Gastrocnemius medialis (tissue), 4 donors: ENCODE data around the gene TUB. TPM values are rescaled to one million over a fixed set of nuclear protein-coding genes. Genes with fewer than 3 reads are reported as not detected.

Experiments used
- ATAC-seq, 2 donors: fragments of 150-250 bp; one replicate each; pipeline ENCODE4 v1.9.1; 2016
- DNase-seq, 2 donors: peaks; one replicate each; pipeline ENCODE4 v3.0.0-alpha.2; 2019
- H3K27ac ChIP-seq, 4 donors: fragments of 200-600 bp; sonication (generic); 1 replicate in 1 of 4; 2 replicates in 3 of 4; pipeline ENCODE4 v1.5.1; 2016 to 2018; ENCODE audit warnings: mild to moderate bottlenecking in 2 of 4, moderate library complexity in 1 of 4
- H3K27me3 ChIP-seq, 3 donors: fragments of 200-600 bp; sonication (generic) in 2 of 3; 1 replicate in 1 of 3; 2 replicates in 2 of 3; pipeline versions ENCODE4 v1.5.1 to v1.6.0; 2016 to 2019; ENCODE audit warnings: mild to moderate bottlenecking in 1 of 3, moderate library complexity in 1 of 3
- H3K36me3 ChIP-seq, 2 donors: fragments of 200-600 bp; sonication (generic) in 1 of 2; one replicate each; pipeline ENCODE4 v1.5.1; 2017 to 2018
- H3K4me1 ChIP-seq, 2 donors: fragments of 200-600 bp; sonication (generic) in 1 of 2; one replicate each; pipeline ENCODE4 v1.5.1; 2016 to 2017; ENCODE audit warnings: mild to moderate bottlenecking in 2 of 2
- H3K4me3 ChIP-seq, 4 donors: fragments of 200-600 bp; sonication (generic) in 3 of 4; 1 replicate in 1 of 4; 2 replicates in 3 of 4; pipeline ENCODE4 v1.5.1; 2016 to 2019; ENCODE audit warnings: mild to moderate bottlenecking in 2 of 4
- H3K9me3 ChIP-seq, 3 donors: fragments of 200-600 bp; sonication (generic) in 2 of 3; 1 replicate in 1 of 3; 2 replicates in 2 of 3; pipeline ENCODE4 v1.5.1; 2016 to 2019
- CTCF ChIP-seq, 5 experiments: fragments of 450-650 bp in 3 of 5; fragments of 200-600 bp in 2 of 5; sonication (generic) in 2 of 5; IDR thresholded peaks in 4 of 5; conservative IDR thresholded peaks in 1 of 5; 1 replicate in 4 of 5; 2 replicates in 1 of 5; pipeline ENCODE4 v1.5.1; 2016 to 2019; ENCODE audit warnings: antibody characterized with exemption in 5 of 5, mild to moderate bottlenecking in 3 of 5, moderate library complexity in 3 of 5
- POLR2A ChIP-seq, 2 donors: fragments of 450-650 bp; IDR thresholded peaks; one replicate each; pipeline ENCODE4 v1.6.1; 2017; ENCODE audit warnings: antibody characterized with exemption in 2 of 2, mild to moderate bottlenecking in 2 of 2, moderate library complexity in 2 of 2
- in situ Hi-C, 4 donors: fragments of 200-750 bp; cut with MboI; loops; one replicate each; pipeline versions ENCODE4 v1.15.0 to v1.8.0; 2017; ENCODE audit warnings: low sequenced_read_pairs in 4 of 4
- intact Hi-C: fragments of 100-400 bp; cut with DNase I; formaldehyde crosslinking; loops from one replicate; pipeline ENCODE4 v1.15.1; 2023; ENCODE audit warnings: low total_unique reads
- total RNA-seq, 4 donors: library from RNA; depleted of rRNA; stranded (reverse); fragments of >200 nt; gene quantifications; one replicate each; pipeline versions ENCODE4 v1.1.0 to v1.2.3, GENCODE V29; 2016

Gene TUB
- total RNA-seq, 4 donors from 2014 or later, result 0.71 to 1.2 (median 1.1) TPM

- TF ChIP-seq CTCF (IDR thresholded peaks at IDR 0.05 in 4 of 5, conservative IDR thresholded peaks at IDR 0.05 in 1 of 5) (no peak), POLR2A (IDR thresholded peaks at IDR 0.05) (no peak)
- no peaks in the 10 kb centered on the region for H3K9me3 ChIP-seq
- ATAC-seq (no peak), DNase-seq (no peak)
- no peaks in the 10 kb centered on the region for H3K36me3 ChIP-seq
- intact Hi-C loops, result loop anchor here (2.0 to 10.0 kb wide), 2 partner anchors 92 to 204 kb away; no protein-coding TSS in a partner anchor
- in situ Hi-C loops, result loop anchor here in 3 of 4 donors (5.0 to 10.0 kb wide), 3 partner anchors 61 to 94 kb away; no protein-coding TSS in a partner anchor
- H3K4me3 ChIP-seq, result no peak overlapping the region
- H3K4me1 ChIP-seq, result no peaks in the 10 kb centered on the region
- H3K27me3 ChIP-seq, result no peaks in the 10 kb centered on the region
- H3K27ac ChIP-seq, result no peak overlapping the region
Observed at GRCh38 chr11:8098361-8098760, 17.4 kb downstream of the TUB start.

GRCh38 chr11:8098879-8099278, 17.9 kb downstream of the TUB start:
- Histone ChIP-seq H3K36me3 (no peaks in the 10 kb centered on the region), H3K9me3 (no peaks in the 10 kb centered on the region), H3K27ac (no peak overlapping the region), H3K4me1 (no peaks in the 10 kb centered on the region), H3K4me3 (no peak overlapping the region), H3K27me3 (no peaks in the 10 kb centered on the region)
- ATAC-seq, result no peak
- TF ChIP-seq CTCF (IDR thresholded peaks at IDR 0.05 in 4 of 5, conservative IDR thresholded peaks at IDR 0.05 in 1 of 5) (no peak), POLR2A (IDR thresholded peaks at IDR 0.05) (no peak)
- intact Hi-C loops (loop anchor here (1.0 to 10.0 kb wide), 3 partner anchors 66 to 204 kb away; no protein-coding TSS in a partner anchor), in situ Hi-C loops (loop anchor here in 3 of 4 donors (5.0 to 10.0 kb wide), 3 partner anchors 62 to 94 kb away; no protein-coding TSS in a partner anchor)
- no peak for DNase-seq

- no peaks in the 10 kb centered on the region for H3K36me3 ChIP-seq
- in situ Hi-C loops, result loop anchor here in 3 of 4 donors (5.0 to 10.0 kb wide), 3 partner anchors 62 to 95 kb away; no protein-coding TSS in a partner anchor
Observed at GRCh38 chr11:8099291-8099899, 18.4 kb downstream of the TUB start.

GRCh38 chr11:8100158-8100557, 19.1 kb downstream of the TUB start:
- Histone ChIP-seq H3K27me3 (no peaks in the 10 kb centered on the region), H3K9me3 (no peaks in the 10 kb centered on the region), H3K4me1 (no peaks in the 10 kb centered on the region), H3K27ac (no peak overlapping the region), H3K36me3 (no peaks in the 10 kb centered on the region), H3K4me3 (no peak overlapping the region)
- DNase-seq (no peak), ATAC-seq (no peak)
- intact Hi-C loops (no loop called here), in situ Hi-C loops (loop anchor here in 2 of 4 donors (5.0 to 10.0 kb wide), 3 partner anchors 65 to 205 kb away; no protein-coding TSS in a partner anchor)
- TF ChIP-seq CTCF (IDR thresholded peaks at IDR 0.05 in 4 of 5, conservative IDR thresholded peaks at IDR 0.05 in 1 of 5) (no peak), POLR2A (IDR thresholded peaks at IDR 0.05) (no peak)

More at GRCh38 chr11:8099291-8099899, 18.4 kb downstream of the TUB start:
- intact Hi-C loops, result loop anchor here (1.0 to 10.0 kb wide), 3 partner anchors 66 to 205 kb away; no protein-coding TSS in a partner anchor
- Histone ChIP-seq H3K4me1 (no peaks in the 10 kb centered on the region), H3K27ac (no peak overlapping the region), H3K4me3 (no peak overlapping the region), H3K9me3 (no peaks in the 10 kb centered on the region), H3K27me3 (no peaks in the 10 kb centered on the region)
- ATAC-seq (peak; percentile 75 to 85), DNase-seq (peak; percentile 39 to 68)
- TF ChIP-seq CTCF (IDR thresholded peaks at IDR 0.05 in 4 of 5, conservative IDR thresholded peaks at IDR 0.05 in 1 of 5) (peak; percentile 74 to 85 (median 77)), POLR2A (IDR thresholded peaks at IDR 0.05) (no peak)
